ENCODE data around the gene FLVCR1. TPM values are rescaled to one million over a fixed set of nuclear protein-coding genes. Genes with fewer than 3 reads are reported as not detected.

Gene FLVCR1
- 6.9 and 9.5 TPM in 2 replicates for total RNA-seq

DNA sequence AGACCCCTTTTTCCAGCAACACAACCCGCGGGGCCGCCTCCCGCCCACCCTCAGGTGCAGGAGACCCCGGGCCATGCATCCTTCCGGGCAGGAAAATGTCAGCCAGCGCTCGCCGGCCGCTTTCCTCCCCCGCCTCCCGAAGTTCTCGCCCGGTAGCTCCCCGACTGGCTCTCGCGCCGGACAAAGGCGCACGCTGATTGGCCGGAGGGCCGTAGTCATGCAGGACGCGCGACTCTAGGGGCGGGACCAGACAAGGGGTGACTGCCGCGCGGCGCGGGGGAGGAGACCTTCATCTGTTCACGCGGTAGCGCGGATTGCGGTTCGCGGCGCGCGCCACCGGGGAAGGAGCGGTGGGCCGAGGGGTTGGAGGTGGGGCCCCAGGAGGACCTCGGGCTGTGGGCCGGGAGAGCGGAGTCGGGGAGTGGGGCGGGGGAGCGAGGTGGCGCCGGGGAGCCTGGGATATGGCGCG is at the start of gene FLVCR1:
TSS of gene FLVCR1 (plus strand) at position 284 of the 469 bp plus-strand sequence. CDS start at position 462, 178 bp downstream.

DNA sequence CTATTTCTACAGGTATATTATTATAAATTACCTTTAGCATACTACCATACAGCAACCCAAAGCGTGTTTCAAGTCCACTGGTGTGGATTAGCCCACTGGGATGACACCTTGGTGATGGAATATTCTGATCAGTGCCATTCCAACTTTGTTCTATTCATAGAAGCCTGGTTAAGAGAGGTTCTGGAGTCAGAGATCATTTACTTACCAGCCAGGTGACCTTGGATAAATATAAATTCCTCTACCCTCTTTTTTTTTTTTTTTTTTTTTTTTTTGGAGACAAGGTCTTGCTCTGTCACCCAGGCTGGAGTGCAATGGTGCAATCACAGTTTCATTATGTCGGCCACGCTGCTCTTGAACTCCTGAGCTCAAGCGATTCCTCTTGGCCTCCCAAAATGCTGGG is 10.5 kb upstream of the FLVCR1 start, which contains the start of gene SPATA45:
TSS of gene SPATA45 (minus strand) at position 101 of the 400 bp plus-strand sequence. CDS start 11,500 bp downstream, outside the sequence.

Small RNA genes lying within 50 kb of the gene (small RNA-seq; reads per million reads assigned to genes)
- gene AC104333.1 (not detected), gene AC104333.2 (not detected)

Other genes starting within 250 kb of the FLVCR1 start
- 1.1 and 2.3 TPM in 2 replicates for gene ATF3, start 249.5 kb upstream of the FLVCR1 start, total RNA-seq
- gene BATF3, start 158.4 kb upstream of the FLVCR1 start, total RNA-seq = 0.33 and 1.2 TPM in 2 replicates
- 24.2 and 27.8 TPM in 2 replicates for gene NSL1, start 66.5 kb upstream of the FLVCR1 start, total RNA-seq
- gene TATDN3, start 66.4 kb upstream of the FLVCR1 start, total RNA-seq = 8.0 and 9.8 TPM in 2 replicates
- not detected in 2 replicates for gene SPATA45, start 10.6 kb upstream of the FLVCR1 start, total RNA-seq
- under 0.01 and 0.10 TPM in 2 replicates for gene VASH2, start 92.3 kb downstream of the FLVCR1 start, total RNA-seq
- gene ANGEL2, start 157.6 kb downstream of the FLVCR1 start, total RNA-seq = 39.2 and 50.2 TPM in 2 replicates
- gene RPS6KC1, start 193.0 kb downstream of the FLVCR1 start, total RNA-seq = 21.4 and 23.2 TPM in 2 replicates